Lung (tissue), 12 donors: Measurements from ENCODE around the gene MR1. TPM values are rescaled to one million over a fixed set of nuclear protein-coding genes. Genes with fewer than 3 reads are reported as not detected.
A peak's percentile ranks its signal among the peaks of the same experiment; 100 is the strongest.
"Not testable (repeated sequence)": the region's sequence is repeated elsewhere in the genome, so short reads cannot be mapped to it uniquely, and the experiment has no call there.

Source experiments
- ATAC-seq: fragments of 200-7000 bp; cut with Tn5 transposase; one replicate; pipeline ENCODE4 v1.9.1; 2020; ENCODE audit warnings: moderate number of reproducible peaks; ENCODE audit not compliant: insufficient read depth, low FRiP score
- DNase-seq, 3 donors: peaks; one replicate each; pipeline ENCODE4 v3.0.0-alpha.2; 2013 to 2017
- H3K27ac ChIP-seq, 2 donors: one replicate each; pipeline ENCODE4 v1.5.1; 2013; ENCODE audit warnings: mild to moderate bottlenecking in 2 of 2, moderate library complexity in 2 of 2, control low read depth in 1 of 2, inconsistent platforms in 1 of 2, low read depth in 1 of 2, low read length in 1 of 2
- H3K27me3 ChIP-seq, 3 donors: one replicate each; pipeline ENCODE4 v1.5.1; 2013; ENCODE audit warnings: low read length in 2 of 3; ENCODE audit not compliant: control insufficient read depth in 3 of 3, insufficient read depth in 3 of 3
- H3K36me3 ChIP-seq, 4 donors: one replicate each; pipeline ENCODE4 v1.5.1; 2013; ENCODE audit warnings: low read length in 4 of 4, mild to moderate bottlenecking in 1 of 4, moderate library complexity in 1 of 4; ENCODE audit not compliant: control insufficient read depth in 4 of 4, insufficient read depth in 4 of 4
- H3K4me1 ChIP-seq, 5 donors: one replicate each; pipeline ENCODE4 v1.5.1; 2013; ENCODE audit warnings: low read length in 5 of 5, mild to moderate bottlenecking in 2 of 5, moderate library complexity in 1 of 5; ENCODE audit not compliant: control insufficient read depth in 5 of 5, insufficient read depth in 5 of 5
- H3K4me3 ChIP-seq: one replicate; pipeline ENCODE4 v1.5.1; 2013; ENCODE audit warnings: mild to moderate bottlenecking, control low read depth, moderate library complexity
- H3K9ac ChIP-seq, 2 donors: one replicate each; pipeline ENCODE4 v1.5.1; 2013; ENCODE audit warnings: low read length in 2 of 2, control low read depth in 1 of 2; ENCODE audit not compliant: insufficient read depth in 1 of 2
- H3K9me3 ChIP-seq, 4 donors: one replicate each; pipeline ENCODE4 v1.5.1; 2013; ENCODE audit warnings: low read length in 3 of 4, mild to moderate bottlenecking in 1 of 4, moderate library complexity in 1 of 4; ENCODE audit not compliant: control insufficient read depth in 4 of 4, insufficient read depth in 3 of 4
- WGBS, 2 donors: extraction: QIAGEN DNeasy Blood & Tissue Kit; methylation state at CpG; one replicate each; pipeline ENCODE4 v1.1.7; 2013; 5-methylcytosine and 5-hydroxymethylcytosine counted together
- polyA plus RNA-seq, 2 donors: library from polyadenylated mRNA; stranded (reverse); fragments of 200-250 nt; gene quantifications; one replicate each; pipeline ENCODE4 v1.2.1, GENCODE V29; 2013
- total RNA-seq, 2 donors: library from RNA; depleted of rRNA in 1 of 2; stranded (reverse); fragments of >200 nt in 1 of 2; gene quantifications; one replicate each; pipeline ENCODE4 v1.2.1, GENCODE V29; 2014 to 2021
- TF ChIP-seq, protein P1 (sequence below): IDR thresholded peaks from 2 replicates; pipeline ENCODE4 v1.5.1; 2012; ENCODE audit warnings: mild to moderate bottlenecking; ENCODE audit errors: control extremely low read depth, extremely low read depth
- donor health status: control.
- donor health status: control.
- donor health status: Bipolar disorder and iron deficiency.
- donor health status: healthy.
- donor health status: DM: yes; HTN: yes; CAD: no.

Gene MR1
- total and polyA plus RNA-seq, 4 donors: 8.1 to 31.0 (median 23.9) TPM

DNA sequence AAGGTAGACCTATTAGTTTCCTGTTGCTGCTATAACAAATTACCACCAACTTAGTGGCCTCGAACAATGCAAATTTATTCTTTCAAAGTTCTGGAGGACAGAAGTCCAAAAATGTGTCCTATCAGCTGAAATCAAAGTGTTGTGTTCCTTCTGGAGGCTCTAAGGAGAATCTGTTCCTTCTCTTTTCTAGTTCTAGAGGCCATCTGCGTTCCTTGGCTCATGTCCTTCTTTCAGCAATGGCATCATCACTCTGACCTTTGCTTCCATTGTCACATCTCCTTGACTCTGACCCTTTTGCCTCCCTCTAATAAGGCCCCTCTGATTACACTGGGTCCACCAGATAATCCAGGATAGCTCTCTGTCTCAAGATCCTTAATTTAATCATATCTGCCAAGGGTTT lies 1.2 kb upstream of the MR1 start:
- no peaks in the 10 kb centered on the region for H3K36me3 ChIP-seq
- no peak overlapping the region for H3K27ac ChIP-seq
- no peak overlapping the region for H3K4me3 ChIP-seq
- ATAC-seq: no peak
- no peak for DNase-seq
- H3K9ac ChIP-seq: no peak overlapping the region
- TF ChIP-seq, protein P1, sequence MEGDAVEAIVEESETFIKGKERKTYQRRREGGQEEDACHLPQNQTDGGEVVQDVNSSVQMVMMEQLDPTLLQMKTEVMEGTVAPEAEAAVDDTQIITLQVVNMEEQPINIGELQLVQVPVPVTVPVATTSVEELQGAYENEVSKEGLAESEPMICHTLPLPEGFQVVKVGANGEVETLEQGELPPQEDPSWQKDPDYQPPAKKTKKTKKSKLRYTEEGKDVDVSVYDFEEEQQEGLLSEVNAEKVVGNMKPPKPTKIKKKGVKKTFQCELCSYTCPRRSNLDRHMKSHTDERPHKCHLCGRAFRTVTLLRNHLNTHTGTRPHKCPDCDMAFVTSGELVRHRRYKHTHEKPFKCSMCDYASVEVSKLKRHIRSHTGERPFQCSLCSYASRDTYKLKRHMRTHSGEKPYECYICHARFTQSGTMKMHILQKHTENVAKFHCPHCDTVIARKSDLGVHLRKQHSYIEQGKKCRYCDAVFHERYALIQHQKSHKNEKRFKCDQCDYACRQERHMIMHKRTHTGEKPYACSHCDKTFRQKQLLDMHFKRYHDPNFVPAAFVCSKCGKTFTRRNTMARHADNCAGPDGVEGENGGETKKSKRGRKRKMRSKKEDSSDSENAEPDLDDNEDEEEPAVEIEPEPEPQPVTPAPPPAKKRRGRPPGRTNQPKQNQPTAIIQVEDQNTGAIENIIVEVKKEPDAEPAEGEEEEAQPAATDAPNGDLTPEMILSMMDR: no peak
- H3K9me3 ChIP-seq: no peaks in the 10 kb centered on the region
- H3K27me3 ChIP-seq: no peaks in the 10 kb centered on the region
- WGBS, 2 donors: 85 to 86% methylated on average over 2 of the region's 2 CpGs
- peaks cover 0 to 9% (median 7%) of the 10 kb centered on the region in 5 donors for H3K4me1 ChIP-seq

DNA sequence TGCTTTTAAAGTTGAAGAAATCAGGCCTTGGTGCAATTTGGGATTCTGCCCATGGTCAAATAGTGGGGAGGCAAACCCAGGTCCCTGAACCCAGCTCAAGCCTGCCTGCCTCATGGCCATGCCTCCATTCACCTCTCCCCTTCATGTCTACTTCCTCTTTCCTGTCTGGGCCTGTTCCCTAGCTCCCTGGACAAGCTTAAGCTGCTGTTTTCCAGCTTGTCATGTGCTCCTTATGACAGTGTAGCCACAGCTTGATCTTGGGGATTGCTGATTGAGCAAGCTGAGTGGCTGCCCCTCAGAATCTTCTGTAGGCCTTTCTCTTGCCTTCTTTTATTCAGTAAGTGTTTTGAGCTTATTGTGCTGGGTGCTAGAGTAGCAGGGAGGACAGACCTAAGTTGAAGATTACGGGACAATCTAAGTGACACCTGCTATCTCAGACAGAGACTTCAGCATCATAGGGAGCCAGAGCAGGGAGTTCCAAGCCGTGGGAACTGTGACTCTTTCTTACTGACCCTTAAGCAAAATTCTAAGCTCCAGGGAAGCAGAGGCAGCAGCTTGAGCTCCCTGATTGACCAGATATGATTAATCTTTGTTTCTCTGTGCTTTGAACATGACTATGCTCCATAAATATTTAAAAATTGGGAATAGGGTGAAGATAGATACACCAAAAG lies 520 bp upstream of the MR1 start:
- DNase-seq (peak in 2 of 3 donors; percentile 53 to 58), ATAC-seq (peak; percentile 66)
- Histone ChIP-seq H3K27ac (peak overlapping the region; percentile 76 to 97), H3K36me3 (no peaks in the 10 kb centered on the region), H3K9me3 (no peaks in the 10 kb centered on the region), H3K4me3 (no peak overlapping the region), H3K27me3 (no peaks in the 10 kb centered on the region), H3K4me1 (peaks cover 0 to 9% (median 7%) of the 10 kb centered on the region in 5 donors), H3K9ac (peak overlapping the region in 1 of 2 donors; percentile 86)
- 34 to 37% methylated on average over 2 of the region's 2 CpGs for WGBS, 2 donors
- TF ChIP-seq, protein P1: no peak

DNA sequence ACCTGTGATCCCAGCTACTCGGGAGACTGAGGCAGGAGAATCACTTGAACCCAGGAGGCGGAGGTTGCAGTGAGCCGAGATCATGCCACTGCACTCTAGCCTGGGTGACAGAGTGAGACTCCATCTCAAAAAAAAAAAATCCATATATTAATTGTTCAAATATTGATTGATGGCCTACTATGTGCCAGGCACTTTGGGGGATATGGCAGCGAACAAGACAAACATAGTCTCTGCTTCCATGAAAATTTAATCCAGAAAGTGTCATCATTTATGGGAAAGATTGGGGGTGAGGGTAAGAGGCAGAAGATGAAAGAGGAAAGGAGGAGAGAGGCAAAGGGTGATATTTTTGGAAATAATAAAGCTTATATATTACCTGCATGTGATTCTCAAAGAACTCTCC lies 1.4 kb downstream of the MR1 start:
- not testable (repeated sequence) for H3K36me3 ChIP-seq, H3K9me3 ChIP-seq, H3K27ac ChIP-seq, DNase-seq, H3K4me3 ChIP-seq, H3K9ac ChIP-seq, ATAC-seq, H3K4me1 ChIP-seq, H3K27me3 ChIP-seq
- WGBS, 2 donors: 94 to 95% methylated on average over 4 of the region's 4 CpGs

DNA sequence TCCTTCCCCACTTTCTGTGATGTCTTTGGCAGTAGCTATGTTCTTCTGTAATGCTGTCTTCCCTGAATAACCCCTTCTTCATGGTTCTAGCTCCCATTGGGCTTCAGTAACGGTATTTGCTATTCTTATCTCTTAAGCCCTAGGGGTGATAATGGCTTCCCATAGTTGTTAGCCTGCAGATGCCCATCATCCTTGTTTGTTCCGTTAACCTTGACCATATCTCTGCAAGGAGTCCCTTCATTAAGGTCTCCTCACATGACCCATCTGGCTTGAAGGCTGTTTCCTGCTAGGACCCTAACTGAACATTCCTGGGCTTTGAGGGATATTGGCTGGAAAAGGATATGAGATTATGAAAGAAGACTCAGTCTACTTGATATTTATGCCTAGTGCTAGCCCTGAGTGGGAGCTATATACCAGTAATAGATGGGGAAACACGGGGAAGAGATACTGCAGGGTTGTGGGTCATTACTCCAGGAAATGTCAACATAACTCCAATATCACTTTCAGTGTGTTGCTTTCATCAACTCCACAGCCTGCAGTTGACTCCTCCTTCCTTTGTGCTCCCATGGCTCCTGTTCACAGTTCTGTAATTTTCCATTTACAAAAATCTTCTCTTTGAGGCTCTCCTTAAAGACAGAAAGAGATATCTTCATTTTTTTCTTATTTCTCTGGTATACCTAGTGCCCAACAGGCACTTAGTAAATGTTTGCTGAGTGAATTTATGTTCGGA lies 2.5 kb downstream of the MR1 start:
- Histone ChIP-seq H3K4me1 (peaks cover 0 to 9% (median 7%) of the 10 kb centered on the region in 5 donors), H3K9me3 (no peaks in the 10 kb centered on the region), H3K27ac (no peak overlapping the region), H3K9ac (no peak overlapping the region), H3K4me3 (no peak overlapping the region), H3K27me3 (no peaks in the 10 kb centered on the region), H3K36me3 (no peaks in the 10 kb centered on the region)
- ATAC-seq: no peak
- no peak for DNase-seq
- 78 to 83% methylated on average over 4 of the region's 4 CpGs for WGBS, 2 donors
- TF ChIP-seq, protein P1: no peak
